Measurements from ENCODE around the gene TBC1D16.
"Not testable (repeated sequence)": the region's sequence is repeated elsewhere in the genome, so short reads cannot be mapped to it uniquely, and the experiment has no call there.

TBC1D16 gene

GRCh38 chr17:79969906-79970305 lies 65.8 kb downstream of the TBC1D16 start:
- no peak for DNase-seq

GRCh38 chr17:79968116-79968515 lies 67.6 kb downstream of the TBC1D16 start:
- DNase-seq: no peak

- no peak for DNase-seq
Observed at GRCh38 chr17:79966681-79967080, 69.0 kb downstream of the TBC1D16 start.

GRCh38 chr17:79965806-79966205 lies 69.9 kb downstream of the TBC1D16 start:
- DNase-seq: no peak

GRCh38 chr17:79962467-79962866 lies 73.2 kb downstream of the TBC1D16 start:
- DNase-seq: not testable (repeated sequence)

GRCh38 chr17:79961567-79961966 lies 74.1 kb downstream of the TBC1D16 start:
- DNase-seq: not testable (repeated sequence)

- DNase-seq: no peak
Observed at GRCh38 chr17:79960788-79961522, 74.7 kb downstream of the TBC1D16 start.

- DNase-seq: no peak
Observed at GRCh38 chr17:79959042-79959441, 76.6 kb downstream of the TBC1D16 start.

GRCh38 chr17:79956853-79957252 lies 78.8 kb downstream of the TBC1D16 start:
- no peak for DNase-seq

GRCh38 chr17:79956441-79956735 lies 79.3 kb downstream of the TBC1D16 start:
- DNase-seq: not testable (repeated sequence)

- no peak for DNase-seq
Observed at GRCh38 chr17:79955691-79956440, 79.8 kb downstream of the TBC1D16 start.

- no peak for DNase-seq
Observed at GRCh38 chr17:79955167-79955549, 80.5 kb downstream of the TBC1D16 start.

GRCh38 chr17:79954281-79955166 lies 81.1 kb downstream of the TBC1D16 start:
- no peak for DNase-seq

- DNase-seq: no peak
Observed at GRCh38 chr17:79953335-79953734, 82.3 kb downstream of the TBC1D16 start.

- no peak for DNase-seq
Observed at GRCh38 chr17:79952901-79953300, 82.8 kb downstream of the TBC1D16 start.

- DNase-seq: no peak
Observed at GRCh38 chr17:79952265-79952877, 83.3 kb downstream of the TBC1D16 start.

GRCh38 chr17:79951361-79952264 lies 84.1 kb downstream of the TBC1D16 start:
- DNase-seq: no peak

- no peak for DNase-seq
Observed at GRCh38 chr17:79950751-79951150, 84.9 kb downstream of the TBC1D16 start.

GRCh38 chr17:79950306-79950705 lies 85.4 kb downstream of the TBC1D16 start:
- no peak for DNase-seq

GRCh38 chr17:79949656-79950209 lies 85.9 kb downstream of the TBC1D16 start:
- DNase-seq: no peak

- no peak for DNase-seq
Observed at GRCh38 chr17:79948945-79949655, 86.6 kb downstream of the TBC1D16 start.
